Measurements from ENCODE around the gene PDE1C.

DNA sequence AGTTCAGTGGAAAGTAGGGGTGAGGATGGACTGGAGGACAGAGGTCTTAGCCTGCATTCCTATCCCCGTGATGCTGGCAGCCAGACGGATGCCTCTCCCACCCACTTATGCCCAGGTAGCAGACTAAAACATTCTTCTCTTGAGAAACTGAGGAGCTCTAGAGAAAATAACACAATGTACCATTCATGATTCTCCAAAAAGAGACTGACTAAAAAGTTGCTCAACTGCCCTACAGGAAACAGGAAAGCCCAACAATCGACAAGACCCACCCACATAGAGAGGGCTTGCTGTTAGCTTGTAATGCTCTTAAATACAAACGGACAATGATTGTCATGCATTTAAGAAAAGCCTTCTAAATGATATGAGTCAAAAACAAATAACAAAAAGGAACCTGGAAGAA, 33.2 kb upstream of the PDE1C start:
- TF ChIP-seq EZH2 (IDR thresholded peaks at IDR 0.05; ENCODE audit: insufficient read depth, poor library complexity, severe bottlenecking) (no peak), EZH2phosphoT487 (IDR thresholded peaks at IDR 0.05; ENCODE audit: insufficient read depth, low read depth) (no peak)

Data from GM23248 (cell line).